ENCODE data around the gene ITIH3.

The ITIH3 gene

DNA sequence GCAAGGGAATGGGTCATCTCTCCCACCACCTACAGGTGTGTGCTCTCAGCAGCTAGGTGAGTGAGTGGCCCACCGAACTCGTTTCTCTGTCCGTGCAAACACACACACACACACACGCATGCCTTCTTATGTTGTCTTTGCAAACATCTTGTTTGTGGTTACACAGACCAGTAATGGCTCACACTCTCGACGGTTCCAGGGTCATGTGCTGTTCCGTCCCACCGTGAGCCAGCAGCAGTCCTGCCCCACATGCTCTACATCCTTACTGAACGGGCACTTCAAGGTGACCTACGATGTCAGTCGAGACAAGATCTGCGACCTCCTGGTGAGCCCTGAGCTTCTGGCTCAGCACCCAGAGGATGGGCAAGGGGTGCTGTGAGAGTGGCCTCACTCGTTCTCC, 12.9 kb upstream of the ITIH3 start:
- Histone ChIP-seq H3K4me1 (ENCODE audit: insufficient read depth, low read length) (0 out of 2 replicates have a peak, but pooled peaks cover 6% of the 10 kb centered on the region), H3K27me3 (ENCODE audit: insufficient read depth, low read length) (peaks cover 3% of the 10 kb centered on the region; the same call in 1 of the 2 replicates)

GRCh38 chr3:52782412-52783210, 12.0 kb upstream of the ITIH3 start:
- Histone ChIP-seq H3K27me3 (ENCODE audit: insufficient read depth, low read length) (peaks cover 3% of the 10 kb centered on the region; the same call in 1 of the 2 replicates), H3K36me3 (ENCODE audit: insufficient read depth, low read length) (no peaks in the 10 kb centered on the region)
- WGBS = 76% methylated on average over 12 of the region's 12 CpGs

More for the DNA sequence above, 12.9 kb upstream of the ITIH3 start:
- Histone ChIP-seq H3K36me3 (ENCODE audit: insufficient read depth, low read length) (no peaks in the 10 kb centered on the region), H3K9ac (ENCODE audit: low read depth, low read length) (no peak overlapping the region), H3K27ac (ENCODE audit: low read depth, low read length) (no peak overlapping the region), H3K4me3 (ENCODE audit: low read length) (no peak overlapping the region), H3K9me3 (ENCODE audit: insufficient read depth, low read depth, low read length) (no peaks in the 10 kb centered on the region)
- 89% methylated on average over 13 of the region's 13 CpGs for WGBS

GRCh38 chr3:52783211-52783555, 11.4 kb upstream of the ITIH3 start:
- Histone ChIP-seq H3K4me1 (ENCODE audit: insufficient read depth, low read length) (0 out of 2 replicates have a peak, but pooled peaks cover 6% of the 10 kb centered on the region), H3K27ac (ENCODE audit: low read depth, low read length) (no peak overlapping the region), H3K27me3 (ENCODE audit: insufficient read depth, low read length) (peaks cover 3% of the 10 kb centered on the region; the same call in 1 of the 2 replicates), H3K4me3 (ENCODE audit: low read length) (no peak overlapping the region), H3K36me3 (ENCODE audit: insufficient read depth, low read length) (no peaks in the 10 kb centered on the region), H3K9me3 (ENCODE audit: insufficient read depth, low read depth, low read length) (no peaks in the 10 kb centered on the region), H3K9ac (ENCODE audit: low read depth, low read length) (no peak overlapping the region)
- 98% methylated on average over 3 of the region's 3 CpGs for WGBS

More at GRCh38 chr3:52782412-52783210, 12.0 kb upstream of the ITIH3 start:
- Histone ChIP-seq H3K9me3 (ENCODE audit: insufficient read depth, low read depth, low read length) (no peaks in the 10 kb centered on the region), H3K9ac (ENCODE audit: low read depth, low read length) (no peak overlapping the region), H3K27ac (ENCODE audit: low read depth, low read length) (no peak overlapping the region), H3K4me1 (ENCODE audit: insufficient read depth, low read length) (0 out of 2 replicates have a peak, but pooled peaks cover 6% of the 10 kb centered on the region), H3K4me3 (ENCODE audit: low read length) (no peak overlapping the region)

DNA sequence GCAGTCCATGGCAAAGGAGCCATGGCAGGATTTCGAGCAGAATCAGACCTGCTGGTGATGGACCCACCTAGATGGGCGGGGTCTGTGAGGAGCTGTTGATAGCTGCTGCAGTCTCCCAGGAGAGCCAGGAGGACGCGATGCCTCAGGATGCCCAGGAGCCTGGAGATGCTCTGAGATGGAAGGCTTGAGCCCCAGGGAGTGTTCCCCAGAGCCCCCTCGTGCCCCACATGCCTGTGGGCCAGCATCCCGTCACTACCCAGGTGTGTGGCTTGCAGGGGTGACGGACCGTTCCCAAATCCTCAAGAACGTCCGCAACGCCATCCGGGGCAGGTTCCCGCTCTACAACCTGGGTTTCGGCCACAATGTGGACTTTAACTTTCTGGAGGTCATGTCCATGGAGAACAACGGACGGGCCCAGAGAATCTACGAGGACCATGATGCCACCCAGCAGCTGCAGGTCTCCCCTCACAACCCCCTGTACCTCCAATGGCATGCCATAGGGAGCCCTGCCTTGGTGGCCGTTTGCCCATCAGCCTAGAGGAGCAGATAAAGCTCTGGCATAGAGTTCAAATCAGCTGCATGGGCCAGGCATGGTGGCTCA, 10.5 kb upstream of the ITIH3 start:
- Histone ChIP-seq H3K4me1 (ENCODE audit: insufficient read depth, low read length) (0 out of 2 replicates have a peak, but pooled peaks cover 6% of the 10 kb centered on the region), H3K36me3 (ENCODE audit: insufficient read depth, low read length) (no peaks in the 10 kb centered on the region), H3K27me3 (ENCODE audit: insufficient read depth, low read length) (peaks cover 3% of the 10 kb centered on the region; the same call in 1 of the 2 replicates), H3K9me3 (ENCODE audit: insufficient read depth, low read depth, low read length) (no peaks in the 10 kb centered on the region), H3K4me3 (ENCODE audit: low read length) (no peak overlapping the region), H3K9ac (ENCODE audit: low read depth, low read length) (no peak overlapping the region), H3K27ac (ENCODE audit: low read depth, low read length) (no peak overlapping the region)
- WGBS = 91% methylated on average over 18 of the region's 18 CpGs

DNA sequence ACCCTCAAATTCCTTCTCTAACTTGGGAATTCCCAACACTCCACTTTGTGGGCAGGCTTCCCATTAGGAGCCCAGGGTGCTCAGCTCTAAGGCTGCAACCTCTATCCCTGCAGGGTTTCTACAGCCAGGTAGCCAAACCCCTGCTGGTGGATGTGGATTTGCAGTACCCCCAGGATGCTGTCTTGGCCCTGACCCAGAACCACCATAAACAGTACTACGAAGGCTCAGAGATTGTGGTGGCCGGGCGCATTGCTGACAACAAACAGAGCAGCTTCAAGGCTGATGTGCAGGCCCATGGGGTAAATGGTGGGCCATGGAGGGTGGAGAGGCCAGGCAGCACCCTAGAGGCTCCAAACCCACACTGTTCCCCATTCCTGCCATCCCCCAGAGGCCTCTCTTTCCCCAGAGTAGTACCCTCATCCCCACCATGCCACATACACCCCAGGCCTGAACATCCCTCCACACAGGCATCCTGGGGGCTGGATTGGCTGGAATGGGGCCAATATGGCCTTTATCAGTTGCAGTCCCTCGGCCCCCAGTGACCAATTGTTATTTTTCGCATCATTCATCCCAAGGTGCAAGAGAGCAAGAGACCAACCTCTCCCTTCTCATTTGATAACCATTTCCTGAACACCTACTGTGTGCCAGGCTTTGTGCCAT, 9.5 kb upstream of the ITIH3 start:
- Histone ChIP-seq H3K27ac (ENCODE audit: low read depth, low read length) (no peak overlapping the region), H3K9ac (ENCODE audit: low read depth, low read length) (no peak overlapping the region), H3K36me3 (ENCODE audit: insufficient read depth, low read length) (no peaks in the 10 kb centered on the region), H3K9me3 (ENCODE audit: insufficient read depth, low read depth, low read length) (no peaks in the 10 kb centered on the region), H3K4me3 (ENCODE audit: low read length) (no peak overlapping the region), H3K27me3 (ENCODE audit: insufficient read depth, low read length) (peaks cover 3% of the 10 kb centered on the region; the same call in 1 of the 2 replicates), H3K4me1 (ENCODE audit: insufficient read depth, low read length) (0 out of 2 replicates have a peak, but pooled peaks cover 6% of the 10 kb centered on the region)
- WGBS = 88% methylated on average over 5 of the region's 5 CpGs

DNA sequence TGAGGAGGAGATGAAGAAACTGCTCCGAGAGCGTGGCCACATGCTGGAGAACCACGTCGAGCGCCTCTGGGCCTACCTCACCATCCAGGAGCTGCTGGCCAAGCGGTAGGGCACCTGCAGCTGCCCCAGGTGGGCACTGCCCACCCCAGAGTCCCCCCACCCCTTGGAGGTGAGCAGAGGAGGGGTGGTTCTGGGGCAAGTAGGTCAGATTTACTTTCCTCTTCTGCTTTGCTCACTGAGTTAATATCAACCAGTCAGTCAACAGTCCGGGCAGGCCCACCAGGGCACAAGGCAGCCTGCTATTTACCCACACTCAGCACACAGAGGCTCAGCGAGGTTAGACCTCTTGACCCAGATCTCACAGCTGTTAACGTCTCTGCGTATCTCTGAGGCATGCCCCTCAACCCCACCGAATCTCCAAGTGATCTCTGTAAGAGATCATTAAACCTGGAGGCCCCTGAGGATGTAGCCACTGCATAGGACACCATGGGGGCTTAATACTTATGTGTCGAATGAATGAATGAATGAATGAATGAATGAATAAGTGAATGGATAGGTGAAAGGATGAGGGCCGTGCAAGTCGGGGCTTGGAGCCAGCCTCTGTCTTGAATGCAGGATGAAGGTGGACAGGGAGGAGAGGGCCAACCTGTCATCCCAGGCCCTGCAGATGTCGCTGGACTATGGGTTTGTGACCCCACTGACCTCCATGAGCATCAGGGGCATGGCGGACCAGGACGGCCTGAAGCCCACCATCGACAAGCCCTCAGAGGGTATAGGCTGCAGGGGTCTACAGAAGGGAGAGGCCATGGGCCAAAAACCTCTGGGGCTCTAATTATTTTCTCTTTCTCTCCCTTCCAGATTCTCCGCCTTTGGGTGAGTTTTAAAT, 8.0 kb upstream of the ITIH3 start:
- H3K4me1 ChIP-seq (ENCODE audit: insufficient read depth, low read length) = 0 out of 2 replicates have a peak, but pooled peaks cover 6% of the 10 kb centered on the region

DNA sequence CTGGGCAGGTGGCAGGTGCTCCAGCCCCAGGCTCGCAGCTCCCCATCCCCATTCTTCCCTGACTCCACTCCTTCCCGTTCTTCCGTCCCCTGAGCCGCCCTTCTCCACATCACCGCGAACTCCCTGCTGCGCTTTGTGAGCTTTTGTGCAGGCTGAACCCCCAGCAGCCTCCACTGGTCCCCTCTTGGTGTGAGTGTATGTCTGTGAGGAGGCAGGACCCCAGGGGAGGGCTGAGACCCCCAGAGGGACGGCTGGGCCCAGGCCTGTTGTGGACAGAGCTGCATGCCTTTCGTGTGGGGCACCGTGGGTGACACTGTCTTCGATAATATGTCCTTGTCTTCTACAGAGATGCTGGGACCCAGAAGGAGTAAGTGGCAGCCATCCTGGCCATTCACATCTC, 7.3 kb upstream of the ITIH3 start:
- no peaks in the 10 kb centered on the region for H3K9me3 ChIP-seq (ENCODE audit: insufficient read depth, low read depth, low read length)
- H3K36me3 ChIP-seq (ENCODE audit: insufficient read depth, low read length) = no peaks in the 10 kb centered on the region
- no peak overlapping the region for H3K4me3 ChIP-seq (ENCODE audit: low read length)
- H3K9ac ChIP-seq (ENCODE audit: low read depth, low read length) = no peak overlapping the region
- no peak overlapping the region for H3K27ac ChIP-seq (ENCODE audit: low read depth, low read length)
- 88% methylated on average over 11 of the region's 11 CpGs for WGBS
- H3K27me3 ChIP-seq (ENCODE audit: insufficient read depth, low read length) = no peaks in the 10 kb centered on the region
- H3K4me1 ChIP-seq (ENCODE audit: insufficient read depth, low read length) = 0 out of 2 replicates have a peak, but pooled peaks cover under 1% of the 10 kb centered on the region

More for the DNA sequence above, 8.0 kb upstream of the ITIH3 start:
- 91% methylated on average over 19 of the region's 19 CpGs for WGBS
- no peak overlapping the region for H3K27ac ChIP-seq (ENCODE audit: low read depth, low read length)
- no peak overlapping the region for H3K4me3 ChIP-seq (ENCODE audit: low read length)
- H3K9ac ChIP-seq (ENCODE audit: low read depth, low read length) = no peak overlapping the region
- H3K9me3 ChIP-seq (ENCODE audit: insufficient read depth, low read depth, low read length) = no peaks in the 10 kb centered on the region
- no peaks in the 10 kb centered on the region for H3K36me3 ChIP-seq (ENCODE audit: insufficient read depth, low read length)
- no peaks in the 10 kb centered on the region for H3K27me3 ChIP-seq (ENCODE audit: insufficient read depth, low read length)

- Histone ChIP-seq H3K27me3 (ENCODE audit: insufficient read depth, low read length) (no peaks in the 10 kb centered on the region), H3K9me3 (ENCODE audit: insufficient read depth, low read depth, low read length) (no peaks in the 10 kb centered on the region), H3K9ac (ENCODE audit: low read depth, low read length) (no peak overlapping the region), H3K27ac (ENCODE audit: low read depth, low read length) (no peak overlapping the region), H3K36me3 (ENCODE audit: insufficient read depth, low read length) (no peaks in the 10 kb centered on the region), H3K4me3 (ENCODE audit: low read length) (no peak overlapping the region), H3K4me1 (ENCODE audit: insufficient read depth, low read length) (no peaks in the 10 kb centered on the region)
- 87% methylated on average over 17 of the region's 17 CpGs for WGBS
Observed at GRCh38 chr3:52787672-52788625, 6.6 kb upstream of the ITIH3 start.

DNA sequence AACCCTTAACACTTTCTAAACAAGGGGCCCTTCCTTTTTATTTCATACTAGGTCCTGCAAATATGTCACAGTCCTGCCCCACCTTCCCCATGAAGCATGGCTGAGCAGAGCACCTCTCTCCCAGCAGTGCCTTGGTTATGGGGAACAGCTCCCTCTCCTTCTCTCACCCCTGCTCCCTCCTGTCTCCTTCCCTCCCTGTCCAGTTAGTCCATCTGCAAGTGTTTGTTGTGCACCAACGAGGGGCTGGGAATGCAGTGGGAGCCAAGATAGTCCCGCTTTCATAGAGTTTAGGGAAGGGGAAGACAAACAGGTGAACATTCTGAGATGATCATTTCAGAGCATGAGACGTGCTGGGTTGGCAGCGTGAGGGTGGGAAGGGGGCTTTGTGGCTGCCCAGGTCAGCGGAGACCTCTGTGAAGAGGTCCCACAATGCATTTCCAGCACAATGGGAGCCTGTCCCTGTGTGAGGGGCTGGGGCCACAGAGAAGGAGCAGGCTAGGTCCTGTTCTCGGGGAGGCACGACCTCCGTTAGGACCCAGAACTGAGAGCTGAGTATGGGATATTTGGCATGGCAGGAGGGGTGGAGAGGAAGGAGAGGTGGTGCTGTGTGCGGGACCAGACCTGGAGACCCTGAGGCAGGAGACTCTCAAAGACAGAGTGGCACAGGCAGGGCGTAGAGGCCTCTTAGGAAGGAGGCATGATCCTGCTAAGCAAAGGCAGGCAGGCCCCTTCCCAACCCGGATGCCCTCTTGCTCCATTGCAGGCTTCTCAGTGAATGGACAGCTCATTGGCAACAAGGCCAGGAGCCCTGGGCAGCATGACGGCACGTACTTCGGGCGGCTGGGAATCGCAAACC, 5.5 kb upstream of the ITIH3 start:
- Histone ChIP-seq H3K4me1 (ENCODE audit: insufficient read depth, low read length) (no peaks in the 10 kb centered on the region), H3K27me3 (ENCODE audit: insufficient read depth, low read length) (no peaks in the 10 kb centered on the region)
- WGBS = 90% methylated on average over 16 of the region's 16 CpGs

More for the DNA sequence above, 5.5 kb upstream of the ITIH3 start:
- Histone ChIP-seq H3K9me3 (ENCODE audit: insufficient read depth, low read depth, low read length) (no peaks in the 10 kb centered on the region), H3K9ac (ENCODE audit: low read depth, low read length) (no peak overlapping the region), H3K4me3 (ENCODE audit: low read length) (no peak overlapping the region), H3K27ac (ENCODE audit: low read depth, low read length) (no peak overlapping the region), H3K36me3 (ENCODE audit: insufficient read depth, low read length) (no peaks in the 10 kb centered on the region)
